UCSD-AML1 (cell line): ENCODE data around the gene ANKIB1.

Experiments used
- DNase-seq: peaks from one replicate; lab custom pipeline; 2025; ENCODE audit not compliant: unreplicated experiment; lab: John Stamatoyannopoulos, UW

The ANKIB1 gene

GRCh38 chr7:92266415-92267241 is 20.9 kb downstream of the ANKIB1 start:
- DNase-seq: no peak

GRCh38 chr7:92268921-92269320 is 23.1 kb downstream of the ANKIB1 start:
- no peak for DNase-seq

- DNase-seq: no peak
These were observed 29.6 kb downstream of the ANKIB1 start for GRCh38 chr7:92275327-92275726.

- no peak for DNase-seq
These were observed 30.7 kb downstream of the ANKIB1 start for GRCh38 chr7:92276460-92276864.

GRCh38 chr7:92279396-92280031 is 33.7 kb downstream of the ANKIB1 start:
- no peak for DNase-seq

- DNase-seq: no peak
These were observed 35.3 kb downstream of the ANKIB1 start for GRCh38 chr7:92281031-92281430.

- no peak for DNase-seq
These were observed 36.5 kb downstream of the ANKIB1 start for GRCh38 chr7:92282221-92282814.

GRCh38 chr7:92282930-92283329 is 37.2 kb downstream of the ANKIB1 start:
- DNase-seq: no peak

GRCh38 chr7:92289321-92289720 is 43.5 kb downstream of the ANKIB1 start:
- no peak for DNase-seq

- DNase-seq: no peak
These were observed 47.2 kb downstream of the ANKIB1 start for GRCh38 chr7:92292981-92293380.

- no peak for DNase-seq
These were observed 48.3 kb downstream of the ANKIB1 start for GRCh38 chr7:92293896-92294590.

- no peak for DNase-seq
These were observed 49.6 kb downstream of the ANKIB1 start for GRCh38 chr7:92295391-92295790.

- no peak for DNase-seq
These were observed 50.5 kb downstream of the ANKIB1 start for GRCh38 chr7:92296235-92296634.

- DNase-seq: no peak
These were observed 51.2 kb downstream of the ANKIB1 start for GRCh38 chr7:92296880-92297445.

- no peak for DNase-seq
These were observed 52.0 kb downstream of the ANKIB1 start for GRCh38 chr7:92297736-92298135.

- DNase-seq: no peak
These were observed 58.0 kb downstream of the ANKIB1 start for GRCh38 chr7:92303761-92304160.

- no peak for DNase-seq
These were observed 58.7 kb downstream of the ANKIB1 start for GRCh38 chr7:92304406-92304893.

- no peak for DNase-seq
These were observed 60.4 kb downstream of the ANKIB1 start for GRCh38 chr7:92306153-92306552.

GRCh38 chr7:92313055-92313454 is 67.3 kb downstream of the ANKIB1 start:
- DNase-seq: no peak

GRCh38 chr7:92319243-92319642 is 73.5 kb downstream of the ANKIB1 start:
- DNase-seq: no peak

- no peak for DNase-seq
These were observed 79.4 kb downstream of the ANKIB1 start for GRCh38 chr7:92325173-92325572.
